ENCODE data around the gene MRPL40.

Gene MRPL40

GRCh38 chr22:19398206-19398605 is 34.1 kb upstream of the MRPL40 start:
- no peak for TF ChIP-seq CTCF (IDR thresholded peaks at IDR 0.05; ENCODE audit: low read depth, low read length)
- in situ Hi-C loops (cut with HindIII; ENCODE audit: low sequenced_read_pairs): no loop called here
- no peak for DNase-seq (ENCODE audit: low read depth, low spot score)
- H3K4me3 ChIP-seq (ENCODE audit: low read depth, low read length): no peak overlapping the region

GRCh38 chr22:19398652-19399051 is 33.7 kb upstream of the MRPL40 start:
- no peak for TF ChIP-seq CTCF (IDR thresholded peaks at IDR 0.05; ENCODE audit: low read depth, low read length)
- DNase-seq (ENCODE audit: low read depth, low spot score): no peak
- no peak overlapping the region for H3K4me3 ChIP-seq (ENCODE audit: low read depth, low read length)
- in situ Hi-C loops (cut with HindIII; ENCODE audit: low sequenced_read_pairs): no loop called here

- in situ Hi-C loops (cut with HindIII; ENCODE audit: low sequenced_read_pairs): no loop called here
- no peak for DNase-seq (ENCODE audit: low read depth, low spot score)
- TF ChIP-seq CTCF (IDR thresholded peaks at IDR 0.05; ENCODE audit: low read depth, low read length): no peak
- no peak overlapping the region for H3K4me3 ChIP-seq (ENCODE audit: low read depth, low read length)
Measured at GRCh38 chr22:19400881-19401280, 31.5 kb upstream of the MRPL40 start.

- no peak for DNase-seq (ENCODE audit: low read depth, low spot score)
- H3K4me3 ChIP-seq (ENCODE audit: low read depth, low read length): no peak overlapping the region
- in situ Hi-C loops (cut with HindIII; ENCODE audit: low sequenced_read_pairs): no loop called here
- no peak for TF ChIP-seq CTCF (IDR thresholded peaks at IDR 0.05; ENCODE audit: low read depth, low read length)
Measured at GRCh38 chr22:19401483-19401882, 30.9 kb upstream of the MRPL40 start.

GRCh38 chr22:19402642-19403191 is 29.6 kb upstream of the MRPL40 start:
- DNase-seq (ENCODE audit: low read depth, low spot score): no peak
- TF ChIP-seq CTCF (IDR thresholded peaks at IDR 0.05; ENCODE audit: low read depth, low read length): no peak
- H3K4me3 ChIP-seq (ENCODE audit: low read depth, low read length): no peak overlapping the region
- in situ Hi-C loops (cut with HindIII; ENCODE audit: low sequenced_read_pairs): no loop called here

GRCh38 chr22:19404676-19405075 is 27.7 kb upstream of the MRPL40 start:
- no peak for TF ChIP-seq CTCF (IDR thresholded peaks at IDR 0.05; ENCODE audit: low read depth, low read length)
- DNase-seq (ENCODE audit: low read depth, low spot score): no peak
- in situ Hi-C loops (cut with HindIII; ENCODE audit: low sequenced_read_pairs): no loop called here
- no peak overlapping the region for H3K4me3 ChIP-seq (ENCODE audit: low read depth, low read length)

GRCh38 chr22:19405133-19405532 is 27.2 kb upstream of the MRPL40 start:
- no peak overlapping the region for H3K4me3 ChIP-seq (ENCODE audit: low read depth, low read length)
- in situ Hi-C loops (cut with HindIII; ENCODE audit: low sequenced_read_pairs): no loop called here
- DNase-seq (ENCODE audit: low read depth, low spot score): no peak
- TF ChIP-seq CTCF (IDR thresholded peaks at IDR 0.05; ENCODE audit: low read depth, low read length): no peak
